Adrenal gland (tissue), 12 donors: ENCODE results near the gene GSTA1. TPM values are rescaled to one million over a fixed set of nuclear protein-coding genes. Genes with fewer than 3 reads are reported as not detected.
"Not testable (repeated sequence)": the region's sequence is repeated elsewhere in the genome, so short reads cannot be mapped to it uniquely, and the experiment has no call there.

ENCODE experiments used
- DNase-seq, 7 donors: peaks; one replicate each; pipeline ENCODE4 v3.0.0-alpha.2; 2019 to 2020
- H3K27ac ChIP-seq, 5 donors: fragments of 200-600 bp; sonication (generic) in 4 of 5; 1 replicate in 3 of 5; 2 replicates in 2 of 5; pipeline versions ENCODE4 v1.5.1 to v1.8.0; 2016 to 2020; ENCODE audit warnings: mild to moderate bottlenecking in 1 of 5
- H3K27me3 ChIP-seq: fragments of 200-600 bp; 2 replicates; pipeline ENCODE4 v1.8.0; 2021
- H3K36me3 ChIP-seq, 2 donors: fragments of 200-600 bp; replicated peaks in 1 of 2; 1 replicate in 1 of 2; 2 replicates in 1 of 2; pipeline versions ENCODE4 v1.5.1 to v1.8.0; 2018 to 2022
- H3K4me1 ChIP-seq, 2 donors: fragments of 200-600 bp; replicated peaks in 1 of 2; 1 replicate in 1 of 2; 2 replicates in 1 of 2; pipeline versions ENCODE4 v1.5.1 to v1.8.0; 2018 to 2021
- H3K4me3 ChIP-seq, 4 donors: fragments of 200-600 bp; sonication (generic) in 3 of 4; one replicate each; pipeline ENCODE4 v1.5.1; 2016 to 2018
- H3K9me3 ChIP-seq, 3 donors: fragments of 200-600 bp; sonication (generic) in 1 of 3; replicated peaks in 1 of 3; 1 replicate in 2 of 3; 2 replicates in 1 of 3; pipeline versions ENCODE4 v1.5.1 to v1.8.0; 2016 to 2021
- CTCF ChIP-seq, 6 experiments: fragments of 450-650 bp in 4 of 6; fragments of 200-600 bp in 2 of 6; sonication (generic) in 1 of 6; IDR thresholded peaks; 1 replicate in 5 of 6; 2 replicates in 1 of 6; pipeline versions ENCODE4 v1.5.1 to v1.8.0; 2016 to 2021; ENCODE audit warnings: antibody characterized with exemption in 6 of 6, mild to moderate bottlenecking in 2 of 6, moderate library complexity in 1 of 6
- POLR2A ChIP-seq, 2 donors: fragments of 450-650 bp; IDR thresholded peaks; one replicate each; pipeline ENCODE4 v1.6.1; 2017; ENCODE audit warnings: antibody characterized with exemption in 2 of 2, mild to moderate bottlenecking in 2 of 2, moderate library complexity in 1 of 2
- WGBS, 4 donors: extraction: QIAGEN DNeasy Blood & Tissue Kit in 2 of 4; methylation state at CpG; one replicate each; pipeline versions ENCODE4 v1.1.5 to v1.1.7; 2013 to 2017; 5-methylcytosine and 5-hydroxymethylcytosine counted together
- intact Hi-C, 2 donors: fragments of 100-400 bp; cut with DNase I; formaldehyde crosslinking; loops; one replicate each; pipeline versions ENCODE4 v1.14.1 to v1.15.0; 2022 to 2023
- polyA plus RNA-seq, 3 donors: library from polyadenylated mRNA; stranded (reverse); fragments of 200-250 nt in 2 of 3; fragments of 350-450 nt in 1 of 3; fragmentation: Illumina TruSeq in 1 of 3; extraction: RNeasy Lipid Tissue Mini Kit (QIAGEN cat#74804) in 1 of 3; gene quantifications; one replicate each; pipeline ENCODE4 v1.2.3, GENCODE V29; 2013 to 2014
- total RNA-seq, 9 donors: library from RNA; depleted of rRNA in 4 of 9; stranded (reverse); fragments of >200 nt in 4 of 9; fragments of 120-200 nt in 1 of 9; fragmentation: NEBNext Ultra II Directional in 1 of 9; extraction: Animal tissue kit (Norgen Biotek cat#: 25700) in 1 of 9; gene quantifications; one replicate each; pipeline versions ENCODE4 v1.1.0 to v1.2.4, GENCODE V29; 2013 to 2023
- donor health status: healthy with polysubstance abuse.
- donor health status: Bipolar disorder and iron deficiency.
- donor health status: DM: yes; HTN: yes; CAD: no.
- donor health status: DM: no; HTN: no; CAD: no.
- donor health status: DM: no; HTN: no; CAD: no.
- donor health status: DM: yes; HTN: yes; CAD: no.

Gene GSTA1
- total and polyA plus RNA-seq, 12 donors = 118 to 5,177 (median 860) TPM

DNA sequence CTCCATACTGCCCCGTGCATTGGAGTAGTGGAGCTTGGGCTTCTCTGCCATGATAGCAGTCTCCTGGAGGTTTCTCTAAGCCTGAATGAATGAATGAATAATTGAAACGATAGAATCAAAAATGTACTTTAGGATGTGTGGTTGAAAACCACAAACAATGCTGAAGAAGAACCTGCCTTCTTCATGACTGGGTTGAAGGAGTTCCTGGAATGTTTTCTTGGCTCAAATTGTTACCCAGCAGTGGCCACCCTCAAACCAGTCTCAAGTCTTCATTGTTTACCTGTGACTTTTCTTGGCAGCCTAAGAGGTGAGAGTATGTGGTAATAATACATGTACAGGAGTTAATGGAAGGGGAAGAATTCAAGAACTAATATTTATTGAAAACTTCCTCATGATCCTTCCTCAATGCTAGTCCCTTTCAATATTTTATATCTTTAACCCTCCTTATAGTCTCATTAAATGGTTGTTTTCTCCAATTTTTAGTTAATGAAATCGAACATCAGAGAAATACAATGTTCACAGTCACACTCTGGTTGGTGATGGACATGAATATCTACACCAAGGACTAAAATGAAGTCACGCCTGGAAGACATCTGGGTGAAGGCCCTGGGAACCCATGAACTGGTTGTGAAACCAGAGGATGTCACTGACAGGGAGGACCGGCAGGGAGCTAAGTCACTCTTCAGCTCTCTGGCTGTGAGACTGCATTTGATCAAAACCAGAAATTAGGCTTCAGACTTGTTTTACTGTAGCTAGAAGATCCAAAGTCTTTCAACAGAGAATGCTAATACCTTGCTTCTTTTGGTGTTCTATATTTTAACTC is 37.4 kb upstream of the GSTA1 start, which contains the start of gene GSTA5:
Gene GSTA5, minus strand, starts transcription at position 51 of the 823 bp plus-strand sequence.
- no peak within 1 kb of the TSS for H3K4me3 ChIP-seq
- H3K27me3 ChIP-seq = no peaks in the 10 kb centered on the region
- H3K27ac ChIP-seq = no peak within 1 kb of the TSS
- no peaks in the 10 kb centered on the region for H3K9me3 ChIP-seq
- peak in 4 of 7 donors; percentile 26 to 70 (median 29) for DNase-seq
- intact Hi-C loops = no loop called here
- no peaks in the 10 kb centered on the region for H3K36me3 ChIP-seq
- H3K4me1 ChIP-seq = no peaks in the 10 kb centered on the region
- WGBS, 4 donors = 57 to 72% (median 71%) methylated on average over 5 of the region's 5 CpGs
- no peak for TF ChIP-seq CTCF (IDR thresholded peaks at IDR 0.05)
- no peak for TF ChIP-seq POLR2A (IDR thresholded peaks at IDR 0.05)

DNA sequence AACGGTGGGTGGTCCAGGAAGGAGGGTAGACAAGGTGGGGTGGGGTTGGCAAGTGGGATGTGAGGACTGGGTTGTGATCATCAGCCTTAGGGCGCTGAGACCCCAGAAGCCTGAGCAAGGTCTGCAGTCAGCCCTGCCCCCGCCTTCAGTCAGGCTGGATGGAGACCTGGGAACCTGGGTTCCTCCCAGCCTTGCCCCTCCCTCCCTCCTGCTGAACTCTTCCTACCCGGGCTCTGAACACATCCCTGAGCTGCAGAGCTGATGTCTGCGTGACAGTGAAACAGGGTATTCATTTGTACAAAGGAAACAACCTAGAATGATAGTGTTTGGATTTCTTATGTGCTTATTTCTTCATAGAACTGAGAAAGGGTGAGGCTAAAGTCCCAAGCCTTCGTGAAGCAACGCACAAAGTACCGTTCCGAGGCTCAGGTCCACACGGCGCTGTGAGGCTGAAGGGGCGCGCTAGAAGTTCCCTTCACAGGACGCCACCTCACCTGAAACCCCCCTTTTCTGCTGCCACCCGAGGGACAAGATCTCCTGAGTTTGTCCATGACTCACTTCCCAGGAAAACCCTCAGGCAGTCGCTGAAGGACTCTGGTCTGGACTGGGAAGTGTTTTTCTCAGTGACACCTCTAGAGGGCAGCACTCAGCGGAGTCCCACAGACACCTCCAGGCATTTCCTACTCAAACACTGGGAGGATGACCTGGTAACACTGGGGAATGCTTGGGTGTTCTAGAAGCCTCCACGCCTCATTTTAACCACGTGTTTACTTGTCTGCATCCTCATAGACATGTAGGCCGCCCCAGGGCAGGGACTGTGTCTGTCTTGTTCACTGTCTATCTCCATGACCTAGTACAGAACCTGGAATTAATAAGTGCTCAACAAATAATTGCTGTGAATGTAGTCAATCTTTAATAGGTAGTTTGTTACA is 35.8 kb upstream of the GSTA1 start:
- no peaks in the 10 kb centered on the region for H3K27me3 ChIP-seq
- peak; percentile 57 to 84 (median 73) for DNase-seq
- H3K4me3 ChIP-seq = no peak overlapping the region
- intact Hi-C loops = no loop called here
- H3K4me1 ChIP-seq = no peaks in the 10 kb centered on the region
- no peaks in the 10 kb centered on the region for H3K9me3 ChIP-seq
- TF ChIP-seq POLR2A (IDR thresholded peaks at IDR 0.05) = no peak
- TF ChIP-seq CTCF (IDR thresholded peaks at IDR 0.05) = peak; percentile 49 to 70 (median 62)
- no peak overlapping the region for H3K27ac ChIP-seq
- no peaks in the 10 kb centered on the region for H3K36me3 ChIP-seq
- 63 to 77% (median 65%) methylated on average over 14 to 20 of the region's 20 CpGs for WGBS, 4 donors

DNA sequence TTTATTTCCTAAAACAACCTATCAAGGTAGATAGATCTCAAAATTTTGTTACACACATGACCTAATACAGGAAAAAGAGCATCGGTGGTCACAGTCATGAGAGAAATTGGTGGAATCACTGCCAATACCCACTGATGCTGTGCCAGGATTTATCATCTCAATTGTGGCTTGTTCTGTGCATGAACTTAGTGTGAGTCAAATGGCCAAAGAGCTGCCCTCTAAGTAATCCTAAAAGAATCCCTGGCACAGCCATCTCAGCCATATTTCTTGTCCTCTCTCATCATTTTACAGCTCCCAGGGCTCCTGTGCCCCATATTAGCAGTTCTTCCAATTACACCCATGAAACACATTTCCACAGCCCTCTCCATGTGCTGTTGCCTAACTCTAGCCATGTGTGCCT is 30.9 kb upstream of the GSTA1 start:
- no peak for DNase-seq
- Histone ChIP-seq H3K27me3 (no peaks in the 10 kb centered on the region), H3K9me3 (no peaks in the 10 kb centered on the region), H3K36me3 (no peaks in the 10 kb centered on the region), H3K27ac (no peak overlapping the region), H3K4me3 (no peak overlapping the region), H3K4me1 (no peaks in the 10 kb centered on the region)
- WGBS, 4 donors = 62 to 89% (median 79%) methylated on average over 1 of the region's 1 CpG
- intact Hi-C loops = no loop called here
- TF ChIP-seq POLR2A (IDR thresholded peaks at IDR 0.05) (no peak), CTCF (IDR thresholded peaks at IDR 0.05) (no peak)

DNA sequence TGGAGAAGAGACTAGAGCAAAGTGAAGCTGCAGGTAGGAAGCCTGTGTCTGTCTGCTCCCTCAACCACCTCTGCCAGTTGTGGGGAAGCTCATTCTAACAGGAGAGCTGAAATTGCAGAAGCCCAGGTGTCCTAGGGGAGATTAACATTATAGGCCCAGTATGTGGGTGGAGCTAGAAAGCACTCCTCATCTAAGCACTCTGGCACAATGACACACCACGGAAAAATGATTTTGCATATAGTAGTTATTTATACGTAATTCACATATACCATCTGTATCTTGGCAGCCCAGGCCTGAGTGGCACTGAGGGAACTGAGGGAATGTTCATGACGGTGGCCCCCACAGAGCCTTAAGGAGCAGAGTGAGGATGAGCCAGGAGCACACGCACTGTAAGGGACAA is 27.3 kb upstream of the GSTA1 start:
- intact Hi-C loops, H3K27me3 ChIP-seq, DNase-seq, H3K4me3 ChIP-seq, H3K27ac ChIP-seq, H3K9me3 ChIP-seq, H3K4me1 ChIP-seq, H3K36me3 ChIP-seq: not testable (repeated sequence)
- WGBS, 4 donors = 84 to 97% (median 86%) methylated on average over 4 of the region's 4 CpGs
